ENCODE measurements around the gene TXNIP.

TXNIP gene

DNA sequence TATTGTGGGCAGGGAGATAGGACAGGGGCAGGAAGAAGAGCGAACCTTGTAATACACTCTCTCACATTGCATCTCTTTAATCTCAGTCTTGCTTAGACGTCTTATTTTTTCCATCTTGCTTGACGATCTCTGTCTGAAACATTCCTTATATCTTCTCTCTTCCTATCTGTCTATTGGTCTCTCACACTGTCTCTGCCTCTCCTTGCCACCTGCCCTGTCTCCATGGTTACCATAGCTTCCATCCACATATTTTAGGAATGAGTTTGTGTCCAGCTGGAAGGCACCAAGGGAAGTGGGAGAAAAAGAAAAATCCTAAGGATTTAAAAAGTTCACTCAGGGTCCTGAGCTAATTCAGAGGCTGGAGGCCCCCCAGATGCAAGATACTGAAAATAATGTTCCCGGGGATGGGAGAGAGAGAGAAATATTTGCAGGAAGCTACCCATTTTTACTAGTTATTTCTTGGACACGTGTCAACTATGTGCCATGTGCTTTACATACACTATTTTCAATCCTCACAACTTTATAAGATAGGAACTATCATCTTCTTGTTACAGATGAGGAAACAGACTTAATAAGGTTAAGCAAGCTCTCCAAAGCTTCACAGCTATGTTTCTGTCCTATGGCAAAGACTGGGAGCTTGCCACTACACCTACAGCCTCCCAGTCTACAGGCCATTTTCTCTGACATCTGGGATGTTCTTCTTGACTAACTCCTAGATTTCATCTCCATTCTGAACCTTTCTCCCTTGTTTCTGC lies 32.9 kb downstream of the TXNIP start:
- no peak for DNase-seq (ENCODE audit: low read depth, low spot score)

GRCh38 chr1:145962157-145963102 lies 33.9 kb downstream of the TXNIP start:
- DNase-seq (ENCODE audit: low read depth, low spot score): no peak

DNA sequence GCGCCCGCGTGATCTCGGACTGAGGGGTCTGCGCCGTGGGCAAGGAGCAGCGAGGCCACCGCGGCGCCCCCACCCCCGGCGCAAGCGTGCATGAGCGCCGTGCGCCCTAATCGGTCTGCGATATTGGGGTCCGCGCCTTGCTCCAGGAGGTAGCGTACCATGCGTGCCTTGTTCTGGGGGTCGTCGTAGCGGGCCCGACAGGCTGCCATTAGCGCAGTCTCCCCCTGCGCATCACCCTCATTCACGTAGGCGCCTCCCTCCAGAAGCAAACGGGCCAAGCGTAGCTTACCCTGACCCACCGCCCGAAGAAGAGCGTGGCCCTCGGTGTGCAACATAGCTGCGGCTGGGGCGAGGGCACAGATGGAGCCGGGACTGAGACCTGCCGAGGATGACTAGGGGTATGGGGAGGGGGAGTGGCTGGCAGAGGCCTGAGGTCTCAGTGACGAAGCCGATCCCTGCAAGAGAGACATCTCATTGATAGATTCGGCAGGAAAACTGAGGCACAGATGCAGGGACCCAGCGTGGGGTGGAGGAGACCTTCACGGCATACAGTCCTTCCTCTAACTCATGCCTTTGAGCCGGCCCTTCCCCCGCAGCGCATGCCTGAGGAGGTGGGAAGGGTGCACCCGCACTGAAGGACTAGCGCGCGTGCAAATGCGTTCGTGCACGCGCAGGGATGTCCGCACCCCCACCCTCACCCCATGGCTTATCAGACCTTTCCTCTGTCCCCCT lies 34.8 kb downstream of the TXNIP start:
- DNase-seq (ENCODE audit: low read depth, low spot score): peak; percentile 22

- DNase-seq (ENCODE audit: low read depth, low spot score): no peak
These were observed 35.3 kb downstream of the TXNIP start for GRCh38 chr1:145961109-145961424.

GRCh38 chr1:145960468-145961108 lies 35.8 kb downstream of the TXNIP start:
- DNase-seq (ENCODE audit: low read depth, low spot score): peak; percentile 86

GRCh38 chr1:145959957-145960467 lies 36.4 kb downstream of the TXNIP start:
- DNase-seq (ENCODE audit: low read depth, low spot score): no peak

DNA sequence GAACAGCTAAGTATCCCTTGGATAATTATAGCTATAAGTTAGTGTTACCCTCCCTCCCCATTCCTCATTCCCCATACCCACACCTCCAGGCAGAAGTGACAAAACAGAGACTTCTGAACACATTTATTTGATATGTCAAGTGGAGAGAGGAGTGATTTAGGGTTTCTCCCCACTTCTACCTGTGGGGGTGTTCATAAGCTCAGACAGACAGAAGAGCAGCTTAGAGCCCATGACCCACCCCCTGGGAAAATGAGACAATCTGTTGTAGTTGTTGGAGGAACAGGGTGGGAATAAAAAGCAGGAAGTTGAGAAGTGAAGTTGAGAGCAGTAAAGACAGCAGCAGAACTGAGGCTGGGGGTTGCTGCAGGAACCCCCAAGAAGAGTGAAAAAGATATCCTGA lies 37.0 kb downstream of the TXNIP start:
- no peak for DNase-seq (ENCODE audit: low read depth, low spot score)

DNA sequence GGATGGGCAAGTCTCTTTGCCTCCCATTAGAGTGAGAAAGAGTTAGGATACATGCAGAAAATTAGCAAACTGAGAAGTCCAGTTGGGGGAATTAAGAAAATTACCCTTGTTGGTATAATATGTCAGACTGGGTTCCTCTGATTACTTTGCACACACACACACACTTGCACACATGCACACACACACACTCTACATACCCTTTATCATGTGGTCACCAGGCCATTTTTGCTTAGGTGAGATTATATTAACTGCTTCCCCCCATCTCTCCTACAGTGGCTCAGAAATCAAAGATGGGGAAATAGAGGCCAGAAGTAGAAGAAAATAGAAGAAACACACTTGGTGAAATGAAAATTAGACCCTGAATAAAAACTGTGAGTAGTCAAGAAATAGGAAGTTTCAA lies 37.6 kb downstream of the TXNIP start:
- DNase-seq (ENCODE audit: low read depth, low spot score): no peak

- peak; percentile 97 for DNase-seq (ENCODE audit: low read depth, low spot score)
These were observed 38.7 kb downstream of the TXNIP start, which contains the start of gene LIX1L for GRCh38 chr1:145957443-145958319. LIX1L (minus strand) TSS chr1:145958017; CDS start chr1:145957927, 90 bp downstream.

- no peak for DNase-seq (ENCODE audit: low read depth, low spot score)
These were observed 39.5 kb downstream of the TXNIP start for GRCh38 chr1:145956781-145957442.

- no peak for DNase-seq (ENCODE audit: low read depth, low spot score)
These were observed 40.0 kb downstream of the TXNIP start for GRCh38 chr1:145956361-145956760.

GRCh38 chr1:145955436-145955835 lies 40.9 kb downstream of the TXNIP start:
- DNase-seq (ENCODE audit: low read depth, low spot score): no peak

- DNase-seq (ENCODE audit: low read depth, low spot score): no peak
These were observed 42.5 kb downstream of the TXNIP start for GRCh38 chr1:145953861-145954260.

DNA sequence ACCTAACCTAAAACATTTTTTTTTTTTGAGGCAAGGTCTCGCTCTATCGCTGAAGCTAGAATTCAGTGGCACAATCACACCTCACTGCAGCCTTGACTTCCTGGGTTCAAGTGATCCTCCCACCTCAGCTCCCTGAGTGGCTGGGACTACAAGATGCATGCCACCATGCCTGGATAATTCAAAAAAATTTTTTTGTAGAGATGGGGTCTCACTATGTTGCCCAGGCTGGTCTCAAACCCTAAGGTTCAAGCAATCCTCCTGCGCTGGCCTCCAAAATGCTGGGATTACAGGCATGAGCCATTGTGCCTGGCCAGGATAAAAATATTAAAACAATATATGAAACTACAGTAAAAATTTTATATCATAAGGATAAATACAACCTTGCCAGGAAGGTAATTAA lies 43.5 kb downstream of the TXNIP start:
- no peak for DNase-seq (ENCODE audit: low read depth, low spot score)

DNA sequence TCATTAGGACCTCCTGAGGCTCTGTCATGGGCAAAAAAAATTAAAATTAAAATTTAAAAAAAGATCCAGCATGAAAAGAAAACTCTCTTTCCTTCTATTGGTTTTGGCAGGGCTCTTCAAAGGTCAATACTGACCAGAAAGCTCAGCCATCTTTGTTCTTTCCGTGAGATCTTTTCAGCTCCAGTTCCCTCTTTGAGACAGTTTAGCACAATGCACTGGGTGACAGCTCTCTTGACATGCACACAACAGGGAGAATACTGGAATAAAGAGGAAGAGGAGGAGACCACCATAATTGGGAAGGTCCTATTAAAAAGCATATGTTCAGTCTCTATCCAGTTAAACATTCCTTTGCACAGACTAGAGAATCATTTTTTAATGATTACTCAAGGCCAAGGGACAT lies 44.9 kb downstream of the TXNIP start:
- no peak for DNase-seq (ENCODE audit: low read depth, low spot score)

DNA sequence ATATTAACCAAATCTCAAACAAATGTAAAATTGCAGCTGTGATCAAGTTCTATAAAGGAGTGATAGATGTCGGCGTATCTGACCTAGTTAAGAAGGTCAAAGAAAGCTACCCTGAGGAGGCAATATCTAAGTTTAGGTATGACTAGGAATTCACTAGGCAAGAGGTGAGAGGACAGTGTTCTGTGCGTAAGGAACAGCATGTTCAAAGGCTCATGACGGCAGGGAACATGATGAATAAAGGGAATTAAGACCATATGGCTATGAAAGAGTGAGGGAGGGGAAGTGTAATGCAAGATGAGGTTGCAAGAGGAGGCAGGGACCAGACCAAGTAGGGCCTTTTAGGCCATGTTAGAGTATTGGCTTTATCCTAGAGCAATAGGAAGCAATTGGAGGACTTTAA lies 47.2 kb downstream of the TXNIP start:
- DNase-seq (ENCODE audit: low read depth, low spot score): no peak

GRCh38 chr1:145947551-145947950 lies 48.8 kb downstream of the TXNIP start:
- peak; percentile 27 for DNase-seq (ENCODE audit: low read depth, low spot score)

GRCh38 chr1:145946477-145946986 lies 49.8 kb downstream of the TXNIP start:
- DNase-seq (ENCODE audit: low read depth, low spot score): no peak

- DNase-seq (ENCODE audit: low read depth, low spot score): no peak
These were observed 51.8 kb downstream of the TXNIP start for GRCh38 chr1:145944532-145944931.

DNA sequence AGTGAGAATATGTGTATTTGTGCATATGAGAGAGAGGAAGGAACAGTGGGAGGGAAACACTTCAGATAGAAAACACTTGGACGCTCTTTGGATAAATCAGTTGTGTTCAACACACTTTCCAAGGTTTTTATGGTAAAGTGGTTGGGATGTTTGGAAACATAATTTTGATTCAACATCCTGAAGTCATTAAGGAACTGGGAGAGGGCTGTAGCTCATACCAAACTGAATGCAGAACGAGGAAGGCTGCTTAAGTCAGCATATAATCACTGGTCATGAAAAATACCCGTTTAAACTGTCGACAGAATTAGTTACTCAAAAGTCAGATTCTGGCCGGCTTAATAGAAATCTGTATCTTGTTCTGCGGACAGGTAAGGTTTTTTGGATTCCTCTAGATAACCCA lies 53.5 kb downstream of the TXNIP start:
- no peak for DNase-seq (ENCODE audit: low read depth, low spot score)

Measured in ELF-1 (cell line).